ENCODE measurements around the gene TTC28.

DNA sequence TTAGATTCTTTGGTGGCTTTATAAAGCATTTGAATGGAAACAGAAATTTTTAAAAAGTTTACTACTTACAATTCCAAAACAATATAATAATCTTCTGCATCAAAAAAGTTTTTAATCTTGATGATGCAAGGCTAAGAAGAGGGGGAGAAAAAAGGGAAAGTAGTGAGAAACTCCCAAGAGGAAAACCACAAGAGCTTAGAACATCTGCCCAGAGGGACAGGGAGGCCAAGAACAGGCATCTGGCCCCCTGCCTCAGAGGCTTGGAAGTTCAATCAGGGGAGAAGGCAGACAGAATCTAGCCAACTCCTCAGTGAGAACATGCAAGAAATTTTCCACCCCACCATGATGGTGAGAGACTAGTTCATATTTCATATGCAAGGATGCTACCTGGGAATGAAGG lies 23.8 kb upstream of the TTC28 start:
- TF ChIP-seq, protein P1, sequence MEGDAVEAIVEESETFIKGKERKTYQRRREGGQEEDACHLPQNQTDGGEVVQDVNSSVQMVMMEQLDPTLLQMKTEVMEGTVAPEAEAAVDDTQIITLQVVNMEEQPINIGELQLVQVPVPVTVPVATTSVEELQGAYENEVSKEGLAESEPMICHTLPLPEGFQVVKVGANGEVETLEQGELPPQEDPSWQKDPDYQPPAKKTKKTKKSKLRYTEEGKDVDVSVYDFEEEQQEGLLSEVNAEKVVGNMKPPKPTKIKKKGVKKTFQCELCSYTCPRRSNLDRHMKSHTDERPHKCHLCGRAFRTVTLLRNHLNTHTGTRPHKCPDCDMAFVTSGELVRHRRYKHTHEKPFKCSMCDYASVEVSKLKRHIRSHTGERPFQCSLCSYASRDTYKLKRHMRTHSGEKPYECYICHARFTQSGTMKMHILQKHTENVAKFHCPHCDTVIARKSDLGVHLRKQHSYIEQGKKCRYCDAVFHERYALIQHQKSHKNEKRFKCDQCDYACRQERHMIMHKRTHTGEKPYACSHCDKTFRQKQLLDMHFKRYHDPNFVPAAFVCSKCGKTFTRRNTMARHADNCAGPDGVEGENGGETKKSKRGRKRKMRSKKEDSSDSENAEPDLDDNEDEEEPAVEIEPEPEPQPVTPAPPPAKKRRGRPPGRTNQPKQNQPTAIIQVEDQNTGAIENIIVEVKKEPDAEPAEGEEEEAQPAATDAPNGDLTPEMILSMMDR (IDR thresholded peaks at IDR 0.05), result no peak
- no peak for TF ChIP-seq POLR2A (IDR thresholded peaks at IDR 0.05)

Measured in thyroid gland (tissue), 4 donors.